Lung (tissue), 12 donors: ENCODE results near the gene EIF3K. TPM values are rescaled to one million over a fixed set of nuclear protein-coding genes. Genes with fewer than 3 reads are reported as not detected.

Source experiments
- ATAC-seq: fragments of 200-7000 bp; cut with Tn5 transposase; one replicate; pipeline ENCODE4 v1.9.1; 2020; ENCODE audit warnings: moderate number of reproducible peaks; ENCODE audit not compliant: insufficient read depth, low FRiP score
- DNase-seq, 3 donors: peaks; one replicate each; pipeline ENCODE4 v3.0.0-alpha.2; 2013 to 2017
- H3K27ac ChIP-seq, 2 donors: one replicate each; pipeline ENCODE4 v1.5.1; 2013; ENCODE audit warnings: mild to moderate bottlenecking in 2 of 2, moderate library complexity in 2 of 2, control low read depth in 1 of 2, inconsistent platforms in 1 of 2, low read depth in 1 of 2, low read length in 1 of 2
- H3K27me3 ChIP-seq, 3 donors: one replicate each; pipeline ENCODE4 v1.5.1; 2013; ENCODE audit warnings: low read length in 2 of 3; ENCODE audit not compliant: control insufficient read depth in 3 of 3, insufficient read depth in 3 of 3
- H3K36me3 ChIP-seq, 4 donors: one replicate each; pipeline ENCODE4 v1.5.1; 2013; ENCODE audit warnings: low read length in 4 of 4, mild to moderate bottlenecking in 1 of 4, moderate library complexity in 1 of 4; ENCODE audit not compliant: control insufficient read depth in 4 of 4, insufficient read depth in 4 of 4
- H3K4me1 ChIP-seq, 5 donors: one replicate each; pipeline ENCODE4 v1.5.1; 2013; ENCODE audit warnings: low read length in 5 of 5, mild to moderate bottlenecking in 2 of 5, moderate library complexity in 1 of 5; ENCODE audit not compliant: control insufficient read depth in 5 of 5, insufficient read depth in 5 of 5
- H3K4me3 ChIP-seq: one replicate; pipeline ENCODE4 v1.5.1; 2013; ENCODE audit warnings: mild to moderate bottlenecking, control low read depth, moderate library complexity
- H3K9ac ChIP-seq, 2 donors: one replicate each; pipeline ENCODE4 v1.5.1; 2013; ENCODE audit warnings: low read length in 2 of 2, control low read depth in 1 of 2; ENCODE audit not compliant: insufficient read depth in 1 of 2
- H3K9me3 ChIP-seq, 4 donors: one replicate each; pipeline ENCODE4 v1.5.1; 2013; ENCODE audit warnings: low read length in 3 of 4, mild to moderate bottlenecking in 1 of 4, moderate library complexity in 1 of 4; ENCODE audit not compliant: control insufficient read depth in 4 of 4, insufficient read depth in 3 of 4
- CTCF ChIP-seq: IDR thresholded peaks from 2 replicates; pipeline ENCODE4 v1.5.1; 2012; ENCODE audit warnings: mild to moderate bottlenecking; ENCODE audit errors: control extremely low read depth, extremely low read depth
- WGBS, 2 donors: extraction: QIAGEN DNeasy Blood & Tissue Kit; methylation state at CpG; one replicate each; pipeline ENCODE4 v1.1.7; 2013; 5-methylcytosine and 5-hydroxymethylcytosine counted together
- polyA plus RNA-seq, 2 donors: library from polyadenylated mRNA; stranded (reverse); fragments of 200-250 nt; gene quantifications; one replicate each; pipeline ENCODE4 v1.2.1, GENCODE V29; 2013
- total RNA-seq, 2 donors: library from RNA; depleted of rRNA in 1 of 2; stranded (reverse); fragments of >200 nt in 1 of 2; gene quantifications; one replicate each; pipeline ENCODE4 v1.2.1, GENCODE V29; 2014 to 2021
- donor health status: control.
- donor health status: control.
- donor health status: Bipolar disorder and iron deficiency.
- donor health status: healthy.
- donor health status: DM: yes; HTN: yes; CAD: no.

EIF3K gene
- total and polyA plus RNA-seq, 4 donors: 142 to 344 (median 255) TPM

GRCh38 chr19:38650911-38651584, 32.1 kb downstream of the EIF3K start:
- no peak overlapping the region for H3K9ac ChIP-seq
- H3K4me3 ChIP-seq: no peak overlapping the region
- DNase-seq: peak in 2 of 3 donors; percentile 49 to 70
- WGBS, 2 donors: 41 to 50% methylated on average over 12 of the region's 12 CpGs
- peak overlapping the region; percentile 85 to 99 for H3K27ac ChIP-seq
- peaks cover 25 to 68% (median 33%) of the 10 kb centered on the region in 5 donors for H3K4me1 ChIP-seq
- no peak for TF ChIP-seq CTCF
- H3K36me3 ChIP-seq: no peaks in the 10 kb centered on the region
- no peaks in the 10 kb centered on the region for H3K27me3 ChIP-seq
- ATAC-seq: no peak
- H3K9me3 ChIP-seq: no peaks in the 10 kb centered on the region

- Histone ChIP-seq H3K9me3 (no peaks in the 10 kb centered on the region), H3K4me3 (no peak overlapping the region), H3K4me1 (peaks cover 37 to 73% (median 52%) of the 10 kb centered on the region in 5 donors), H3K27ac (peak overlapping the region; percentile 71 to 99), H3K36me3 (peaks cover 0 to 5% (median 2%) of the 10 kb centered on the region in 4 donors), H3K27me3 (no peaks in the 10 kb centered on the region), H3K9ac (peak overlapping the region in 1 of 2 donors; percentile 55)
- TF ChIP-seq CTCF: no peak
- peak; percentile 57 to 78 (median 77) for DNase-seq
- WGBS, 2 donors: 28 to 52% methylated on average over 7 of the region's 7 CpGs
- no peak for ATAC-seq
These were observed 34.1 kb downstream of the EIF3K start for GRCh38 chr19:38653028-38653571.

- H3K4me3 ChIP-seq: no peak overlapping the region
- DNase-seq (peak in 1 of 3 donors; percentile 45), ATAC-seq (no peak)
- no peaks in the 10 kb centered on the region for H3K9me3 ChIP-seq
- peaks cover 0 to 5% (median 2%) of the 10 kb centered on the region in 4 donors for H3K36me3 ChIP-seq
- 34 to 51% methylated on average over 6 of the region's 6 CpGs for WGBS, 2 donors
- no peaks in the 10 kb centered on the region for H3K27me3 ChIP-seq
- TF ChIP-seq CTCF: no peak
- H3K4me1 ChIP-seq: peaks cover 38 to 82% (median 64%) of the 10 kb centered on the region in 5 donors
- peak overlapping the region; percentile 79 to 99 for H3K27ac ChIP-seq
- H3K9ac ChIP-seq: no peak overlapping the region
These were observed 35.7 kb downstream of the EIF3K start for GRCh38 chr19:38654628-38655055.
